Ovary (tissue), 9 donors: ENCODE data around the gene TIMM22. TPM values are rescaled to one million over a fixed set of nuclear protein-coding genes. Genes with fewer than 3 reads are reported as not detected.

Experiments
- DNase-seq, 5 donors: peaks; one replicate each; pipeline ENCODE4 v3.0.0-alpha.2; 2019 to 2020
- H3K27ac ChIP-seq, 2 donors: fragments of 200-600 bp; one replicate each; pipeline versions ENCODE4 v1.5.1 to v1.8.0; 2019 to 2022
- H3K27me3 ChIP-seq: fragments of 200-600 bp; one replicate; pipeline ENCODE4 v1.8.0; 2022
- H3K36me3 ChIP-seq: fragments of 200-600 bp; sonication (generic); one replicate; pipeline ENCODE4 v1.5.1; 2019
- H3K4me1 ChIP-seq: one replicate; pipeline ENCODE4 v1.8.1; 2013; ENCODE audit warnings: mild to moderate bottlenecking, moderate library complexity; ENCODE audit not compliant: insufficient read depth
- H3K4me3 ChIP-seq: fragments of 200-600 bp; sonication (generic); one replicate; pipeline ENCODE4 v1.5.1; 2017
- H3K9me3 ChIP-seq, 2 donors: fragments of 200-600 bp in 1 of 2; sonication (generic) in 1 of 2; one replicate each; pipeline versions ENCODE4 v1.5.1 to v1.8.1; 2013 to 2019; ENCODE audit warnings: mild to moderate bottlenecking in 1 of 2, moderate library complexity in 1 of 2
- EP300 ChIP-seq: sonication (generic); formaldehyde crosslinking; IDR thresholded peaks from one replicate; pipeline ENCODE4 v1.6.1; 2017; ENCODE audit warnings: antibody characterized with exemption
- POLR2A ChIP-seq: fragments of 450-650 bp; IDR thresholded peaks from one replicate; pipeline ENCODE4 v1.6.1; 2017; ENCODE audit warnings: antibody characterized with exemption, mild to moderate bottlenecking, moderate library complexity
- WGBS, 3 donors: extraction: QIAGEN DNeasy Blood & Tissue Kit in 1 of 3; methylation state at CpG; one replicate each; pipeline versions ENCODE4 v1.1.5 to v1.1.7; 2013 to 2017; 5-methylcytosine and 5-hydroxymethylcytosine counted together
- intact Hi-C, 4 donors: fragments of 100-400 bp; cut with DNase I; formaldehyde crosslinking; loops; one replicate each; pipeline versions ENCODE4 v1.11.0 to v1.15.1; 2022 to 2023
- polyA plus RNA-seq, 2 donors: library from polyadenylated mRNA; stranded (reverse); fragments of 200-250 nt in 1 of 2; fragments of 350-450 nt in 1 of 2; fragmentation: Illumina TruSeq in 1 of 2; extraction: RNeasy Lipid Tissue Mini Kit (QIAGEN cat#74804) in 1 of 2; gene quantifications; one replicate each; pipeline ENCODE4 v1.2.3, GENCODE V29; 2013 to 2014
- total RNA-seq, 7 donors: library from RNA; depleted of rRNA in 2 of 7; stranded (reverse); fragments of >200 nt in 2 of 7; fragmentation: NEBNext Ultra II Directional in 3 of 7; extraction: Animal tissue kit (Norgen Biotek cat#: 25700) in 3 of 7; gene quantifications; one replicate each; pipeline versions ENCODE4 v1.1.0 to v1.2.4, GENCODE V29; 2016 to 2023
- TF ChIP-seq, protein P1 (sequence below), 3 donors: fragments of 450-650 bp in 2 of 3; fragments of 200-600 bp in 1 of 3; IDR thresholded peaks; one replicate each; pipeline versions ENCODE4 v1.5.1 to v1.8.0; 2016 to 2022; ENCODE audit warnings: antibody characterized with exemption in 3 of 3, mild to moderate bottlenecking in 1 of 3
- donor health status: DM: no; HTN: no; CAD: no; lungs with moderate emphysema.
- donor health status: DM: no; HTN: no; CAD: no.
- donor health status: Bipolar disorder and iron deficiency.
- donor health status: DM: yes; HTN: yes; CAD: no.
- donor health status: DM: no; HTN: no; CAD: no.
- donor health status: DM: yes; HTN: yes; CAD: no.

TIMM22 gene
- total and polyA plus RNA-seq, 9 donors, result 7.9 to 15.1 (median 11.3) TPM

DNA sequence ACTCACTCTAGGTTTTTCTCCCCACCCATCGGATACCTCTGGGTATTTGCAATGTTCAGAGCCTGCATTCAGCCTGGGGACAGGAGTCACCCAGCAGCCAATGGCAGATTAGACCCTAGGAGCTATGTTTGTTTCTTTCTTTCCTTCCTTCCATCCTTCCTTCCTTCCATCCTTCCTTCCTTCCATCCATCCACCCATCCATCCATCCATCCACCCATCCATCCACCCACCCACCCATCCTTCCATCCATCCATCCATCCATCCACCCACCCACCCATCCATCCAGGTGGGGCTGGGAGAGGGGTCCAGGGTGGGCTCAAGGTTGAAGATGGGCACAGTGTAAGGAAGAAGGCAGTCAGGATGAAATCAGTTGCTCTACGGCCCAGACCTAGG lies 39.9 kb downstream of the TIMM22 start:
- no peaks in the 10 kb centered on the region for H3K9me3 ChIP-seq
- H3K27ac ChIP-seq, result no peak overlapping the region
- no peak for TF ChIP-seq POLR2A
- no peak for TF ChIP-seq EP300
- TF ChIP-seq, protein P1, sequence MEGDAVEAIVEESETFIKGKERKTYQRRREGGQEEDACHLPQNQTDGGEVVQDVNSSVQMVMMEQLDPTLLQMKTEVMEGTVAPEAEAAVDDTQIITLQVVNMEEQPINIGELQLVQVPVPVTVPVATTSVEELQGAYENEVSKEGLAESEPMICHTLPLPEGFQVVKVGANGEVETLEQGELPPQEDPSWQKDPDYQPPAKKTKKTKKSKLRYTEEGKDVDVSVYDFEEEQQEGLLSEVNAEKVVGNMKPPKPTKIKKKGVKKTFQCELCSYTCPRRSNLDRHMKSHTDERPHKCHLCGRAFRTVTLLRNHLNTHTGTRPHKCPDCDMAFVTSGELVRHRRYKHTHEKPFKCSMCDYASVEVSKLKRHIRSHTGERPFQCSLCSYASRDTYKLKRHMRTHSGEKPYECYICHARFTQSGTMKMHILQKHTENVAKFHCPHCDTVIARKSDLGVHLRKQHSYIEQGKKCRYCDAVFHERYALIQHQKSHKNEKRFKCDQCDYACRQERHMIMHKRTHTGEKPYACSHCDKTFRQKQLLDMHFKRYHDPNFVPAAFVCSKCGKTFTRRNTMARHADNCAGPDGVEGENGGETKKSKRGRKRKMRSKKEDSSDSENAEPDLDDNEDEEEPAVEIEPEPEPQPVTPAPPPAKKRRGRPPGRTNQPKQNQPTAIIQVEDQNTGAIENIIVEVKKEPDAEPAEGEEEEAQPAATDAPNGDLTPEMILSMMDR (IDR thresholded peaks at IDR 0.05), result no peak
- H3K27me3 ChIP-seq, result no peaks in the 10 kb centered on the region
- DNase-seq, result no peak
- no peaks in the 10 kb centered on the region for H3K4me1 ChIP-seq
- 94 to 98% (median 95%) methylated on average over 2 of the region's 2 CpGs for WGBS, 3 donors
- no peak overlapping the region for H3K4me3 ChIP-seq
- H3K36me3 ChIP-seq, result no peaks in the 10 kb centered on the region
- intact Hi-C loops, result no loop called here

DNA sequence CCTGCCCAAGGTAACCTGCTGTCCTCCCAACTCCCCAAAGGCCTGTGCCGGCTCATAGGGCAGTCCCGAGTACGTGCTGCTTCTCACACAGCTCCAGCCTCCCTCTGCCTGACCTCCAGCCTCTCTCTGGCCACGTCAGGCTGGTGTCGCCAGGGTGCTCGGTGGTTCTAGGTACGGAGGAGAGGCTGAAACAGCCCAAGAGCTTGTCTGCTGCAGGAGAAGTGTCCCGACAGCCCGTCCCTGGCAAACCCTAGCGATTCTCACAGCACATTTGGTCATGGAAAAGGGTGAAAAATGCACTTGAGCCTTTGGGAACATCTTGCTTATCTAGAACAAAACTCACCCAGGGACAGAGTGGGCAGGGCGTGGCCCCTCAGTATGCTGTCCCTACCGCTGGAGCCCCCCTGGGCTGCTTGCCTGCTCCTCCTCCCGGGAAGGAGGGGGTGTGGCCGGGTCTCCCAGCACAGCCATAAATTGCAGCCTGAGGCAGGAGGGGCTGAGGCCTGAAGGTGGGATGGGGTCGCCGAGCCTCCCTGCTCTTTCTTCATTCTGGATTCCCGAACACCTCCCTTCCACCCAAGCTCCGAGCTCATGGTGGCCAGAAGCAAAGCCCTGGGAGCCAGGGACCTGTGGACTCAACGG lies 40.4 kb downstream of the TIMM22 start:
- H3K27ac ChIP-seq, result no peak overlapping the region
- no peaks in the 10 kb centered on the region for H3K9me3 ChIP-seq
- no peaks in the 10 kb centered on the region for H3K36me3 ChIP-seq
- no peak overlapping the region for H3K4me3 ChIP-seq
- H3K4me1 ChIP-seq, result no peaks in the 10 kb centered on the region
- 84 to 90% (median 88%) methylated on average over 19 of the region's 19 CpGs for WGBS, 3 donors
- intact Hi-C loops, result no loop called here
- TF ChIP-seq POLR2A (no peak), EP300 (no peak)
- TF ChIP-seq, protein P1 (IDR thresholded peaks at IDR 0.05), result no peak
- no peak for DNase-seq
- H3K27me3 ChIP-seq, result no peaks in the 10 kb centered on the region

DNA sequence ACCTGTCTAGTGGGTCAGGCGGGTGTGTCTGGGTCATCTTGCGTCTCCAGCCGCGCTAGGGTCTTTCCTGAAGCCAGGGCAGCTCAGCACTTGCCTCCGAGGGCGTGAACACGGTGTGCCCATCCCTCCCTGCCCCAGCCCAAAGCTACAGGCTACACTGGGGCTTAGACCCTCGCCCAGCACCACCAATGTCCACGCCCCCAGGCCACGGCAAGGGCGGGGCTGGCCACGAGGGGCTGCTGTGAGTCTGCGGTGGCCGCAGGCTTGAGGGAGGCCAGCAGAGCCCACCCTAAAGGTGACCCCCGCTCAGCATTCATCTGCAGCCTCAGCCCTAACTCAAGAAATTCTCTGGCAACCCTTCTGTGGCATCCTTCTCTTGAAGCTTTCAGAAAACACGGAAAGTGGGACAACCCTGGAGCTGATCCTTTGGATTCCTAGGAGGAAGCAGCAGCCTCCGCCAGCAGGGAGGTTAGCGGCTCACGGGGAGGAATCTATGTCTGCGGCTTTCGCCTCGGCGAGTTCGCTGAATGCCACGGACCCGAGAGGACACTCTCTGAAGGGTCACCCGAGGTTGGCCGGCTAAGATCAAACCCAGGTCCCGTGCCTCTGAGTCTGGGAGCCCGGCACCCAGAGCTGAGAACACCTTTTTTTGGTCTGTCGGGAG lies 41.7 kb downstream of the TIMM22 start:
- H3K36me3 ChIP-seq, result no peaks in the 10 kb centered on the region
- no peak overlapping the region for H3K27ac ChIP-seq
- no peak overlapping the region for H3K4me3 ChIP-seq
- H3K9me3 ChIP-seq, result no peaks in the 10 kb centered on the region
- peaks cover under 1% of the 10 kb centered on the region for H3K4me1 ChIP-seq
- H3K27me3 ChIP-seq, result no peaks in the 10 kb centered on the region
- intact Hi-C loops, result no loop called here
- 89 to 96% (median 91%) methylated on average over 29 to 31 of the region's 31 CpGs for WGBS, 3 donors
- no peak for TF ChIP-seq POLR2A
- no peak for TF ChIP-seq EP300
- TF ChIP-seq, protein P1 (IDR thresholded peaks at IDR 0.05), result no peak
- no peak for DNase-seq

DNA sequence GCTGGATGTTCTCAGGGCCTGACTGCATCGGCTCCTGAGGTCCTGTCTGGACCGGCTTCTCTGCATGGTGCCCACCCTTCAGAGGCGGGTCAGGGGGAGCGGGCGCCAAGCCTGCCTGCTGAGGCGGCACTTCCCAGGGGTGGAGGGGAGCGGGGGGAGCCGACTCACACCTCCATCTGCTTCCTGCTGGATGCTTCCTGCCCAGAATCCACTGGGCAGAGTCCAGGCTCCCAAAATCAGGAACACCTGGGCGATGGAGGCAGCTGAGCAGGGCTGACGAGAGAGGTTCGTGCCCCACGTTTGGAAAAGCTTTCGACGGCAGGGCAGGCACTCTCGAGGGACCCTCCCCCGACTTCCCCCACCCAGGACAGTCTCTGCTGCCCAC lies 42.2 kb downstream of the TIMM22 start:
- Histone ChIP-seq H3K4me1 (peaks cover 2% of the 10 kb centered on the region), H3K36me3 (no peaks in the 10 kb centered on the region), H3K4me3 (no peak overlapping the region), H3K27me3 (no peaks in the 10 kb centered on the region), H3K27ac (no peak overlapping the region), H3K9me3 (no peaks in the 10 kb centered on the region)
- peak in 1 of 5 donors; percentile 20 for DNase-seq
- TF ChIP-seq, protein P1 (IDR thresholded peaks at IDR 0.05), result no peak
- TF ChIP-seq EP300, result no peak
- no peak for TF ChIP-seq POLR2A
- intact Hi-C loops, result no loop called here
- WGBS, 3 donors, result 84 to 92% (median 86%) methylated on average over 14 to 16 of the region's 16 CpGs
